Activated CD4-positive, alpha-beta T cell treated with anti-CD3 and anti-CD28 coated beads, Interleukin-2, amount 50 U/mL, for 1 hour (primary cell): ENCODE results near the gene FAM163A.
"Not testable (repeated sequence)": the region's sequence is repeated elsewhere in the genome, so short reads cannot be mapped to it uniquely, and the experiment has no call there.

Source experiments
- DNase-seq: peaks from one replicate; pipeline ENCODE4 v3.0.0-alpha.2; 2020

FAM163A gene

DNA sequence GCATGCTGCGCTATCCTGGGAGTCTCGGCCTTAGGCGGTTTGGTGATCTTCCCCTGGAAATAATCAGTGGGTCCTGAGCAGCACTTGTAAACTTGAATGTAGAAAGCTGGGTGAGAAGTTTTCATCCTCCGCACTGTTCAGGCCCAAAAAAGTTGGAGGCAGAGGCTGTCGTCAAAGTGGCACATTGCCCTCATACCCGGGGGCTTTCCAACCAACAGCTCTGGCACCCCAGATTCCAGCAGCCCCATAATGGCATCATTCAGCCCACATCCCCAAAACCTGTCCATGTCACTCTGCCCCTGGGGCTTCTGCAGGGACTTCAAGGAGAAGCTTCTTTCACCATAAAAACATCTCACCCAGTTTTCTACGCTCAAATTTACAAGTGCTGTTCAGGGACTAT, 75.2 kb downstream of the FAM163A start:
- no peak for DNase-seq

DNA sequence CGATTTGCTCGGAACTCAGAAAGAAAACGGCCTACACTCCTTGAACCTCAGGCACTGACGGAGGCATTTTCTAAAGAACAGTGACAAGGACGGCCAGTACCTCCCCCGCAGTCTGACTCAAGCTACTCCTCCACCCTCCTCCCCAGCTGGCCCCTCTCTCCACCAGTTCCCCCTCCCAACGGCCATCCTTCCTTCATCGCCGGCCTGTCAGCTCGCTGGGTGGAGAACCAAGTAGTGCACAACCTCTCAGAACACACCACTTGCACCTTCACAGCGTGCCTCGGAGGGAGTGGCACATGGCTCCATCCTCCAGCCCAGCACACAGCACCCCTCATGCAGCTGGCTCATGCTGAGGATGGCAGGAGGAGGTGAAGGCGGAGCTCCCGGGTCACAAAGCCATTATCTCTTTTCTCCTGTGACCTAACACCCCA, 75.7 kb downstream of the FAM163A start:
- no peak for DNase-seq

DNA sequence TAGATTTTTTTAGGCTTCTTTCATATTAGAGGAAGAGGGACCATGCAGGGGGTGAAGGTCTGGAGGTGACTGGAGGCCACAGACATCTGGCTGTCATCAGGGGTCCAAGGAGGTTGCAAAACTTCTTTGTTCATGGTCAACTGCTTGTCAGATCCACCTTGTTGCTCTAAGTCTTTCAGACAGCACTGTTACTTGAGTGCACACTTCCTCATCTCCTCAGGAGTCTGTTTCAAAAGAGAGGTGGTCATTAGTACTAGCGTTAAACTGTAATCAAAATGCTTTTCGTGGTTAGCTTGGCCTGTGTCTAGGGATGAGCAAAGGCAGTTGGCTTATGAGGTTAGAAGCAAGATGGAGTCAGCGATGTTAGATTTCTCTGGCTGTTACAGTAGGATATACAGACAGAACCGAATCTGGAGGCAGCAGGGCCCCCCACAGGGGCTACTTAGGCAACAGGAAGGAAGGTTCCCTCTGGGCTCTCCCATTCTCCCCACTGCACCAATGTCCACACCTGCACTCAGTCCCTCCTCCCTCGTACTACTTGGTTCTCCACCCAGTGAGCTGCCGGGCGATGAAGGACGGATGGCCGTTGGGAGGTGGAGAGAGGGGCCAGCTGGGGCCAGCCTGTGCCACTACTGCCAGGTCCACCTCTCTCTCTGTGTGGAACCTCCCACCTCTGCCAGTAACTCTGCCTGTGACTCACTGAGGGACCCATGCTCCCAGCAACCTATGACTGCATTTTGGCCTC, 77.3 kb downstream of the FAM163A start:
- no peak for DNase-seq

DNA sequence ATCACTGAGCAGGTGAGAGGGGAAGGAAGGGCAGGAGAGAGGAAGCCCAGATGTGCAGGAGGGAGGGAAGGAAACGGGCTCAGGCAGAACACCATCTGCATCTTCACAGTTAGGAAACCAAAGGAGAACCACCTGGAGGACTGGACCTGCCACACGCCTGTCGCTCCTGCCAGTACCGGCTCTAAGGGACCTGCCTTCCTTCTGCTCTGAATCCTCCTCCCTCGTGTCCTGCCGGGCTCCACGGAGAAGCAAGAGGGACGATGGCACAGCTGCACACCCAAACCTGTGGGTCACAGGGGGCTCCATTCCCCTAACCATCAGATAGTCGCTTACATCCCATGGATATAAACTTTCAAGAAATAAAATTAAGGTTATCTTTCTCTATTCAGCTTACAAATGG, 78.4 kb downstream of the FAM163A start:
- DNase-seq, result no peak

DNA sequence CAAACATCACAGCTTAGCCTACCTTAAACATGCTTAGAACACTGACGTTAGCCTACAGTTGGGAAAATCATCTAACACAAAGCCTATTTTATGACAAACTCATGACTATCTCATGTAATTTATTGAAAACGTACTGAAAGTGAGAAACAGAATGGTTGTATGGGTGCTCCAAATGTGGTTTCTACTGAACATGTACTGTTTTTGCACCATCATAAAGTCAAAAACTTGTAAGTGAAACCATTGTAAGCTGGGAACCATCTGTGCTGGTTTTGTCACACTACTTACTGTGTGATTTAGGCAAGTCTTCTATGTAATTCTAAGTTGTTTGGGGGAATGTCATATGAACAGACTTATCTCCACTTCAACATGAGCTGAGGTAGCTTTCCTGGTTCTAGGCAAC, 79.0 kb downstream of the FAM163A start:
- no peak for DNase-seq

DNA sequence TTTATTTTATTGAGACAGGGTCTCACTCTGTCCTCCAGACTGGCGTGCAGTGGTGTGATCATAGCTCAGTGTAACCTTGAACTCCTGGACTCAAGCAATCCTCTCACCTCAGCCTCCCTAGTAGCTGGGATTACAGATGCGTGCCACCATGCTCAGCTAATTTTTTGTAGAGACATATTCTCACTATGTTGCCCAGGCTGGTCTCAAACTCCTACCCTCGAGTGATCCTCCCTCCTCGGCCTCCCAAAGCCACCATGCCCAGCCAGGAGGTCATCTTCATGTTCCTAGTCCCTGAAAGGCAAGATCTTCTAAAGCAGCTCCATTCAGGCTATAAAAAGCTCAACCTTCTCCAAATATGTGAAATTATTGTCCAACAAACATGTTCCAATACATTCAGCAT, 80.6 kb downstream of the FAM163A start:
- DNase-seq, result no peak

DNA sequence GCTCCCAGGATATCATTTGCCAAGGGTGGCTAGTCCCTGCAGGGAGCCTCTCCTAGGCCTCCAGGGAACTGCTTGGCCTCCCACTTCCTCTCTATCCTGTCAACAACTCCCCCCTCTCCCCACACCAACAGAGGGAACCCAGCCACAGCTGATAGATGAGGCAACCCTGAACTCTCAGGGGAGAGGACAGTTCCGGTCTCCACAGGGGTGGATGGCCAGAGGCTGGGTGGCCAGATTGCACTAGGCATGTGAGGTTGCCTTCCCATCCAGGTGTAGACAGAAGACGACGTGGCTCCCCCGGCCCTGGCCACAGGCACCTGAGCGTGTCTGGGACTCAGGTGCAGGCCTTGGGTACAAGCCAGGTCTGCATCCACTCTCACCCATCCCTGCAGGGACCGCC, 81.2 kb downstream of the FAM163A start:
- DNase-seq, result no peak

DNA sequence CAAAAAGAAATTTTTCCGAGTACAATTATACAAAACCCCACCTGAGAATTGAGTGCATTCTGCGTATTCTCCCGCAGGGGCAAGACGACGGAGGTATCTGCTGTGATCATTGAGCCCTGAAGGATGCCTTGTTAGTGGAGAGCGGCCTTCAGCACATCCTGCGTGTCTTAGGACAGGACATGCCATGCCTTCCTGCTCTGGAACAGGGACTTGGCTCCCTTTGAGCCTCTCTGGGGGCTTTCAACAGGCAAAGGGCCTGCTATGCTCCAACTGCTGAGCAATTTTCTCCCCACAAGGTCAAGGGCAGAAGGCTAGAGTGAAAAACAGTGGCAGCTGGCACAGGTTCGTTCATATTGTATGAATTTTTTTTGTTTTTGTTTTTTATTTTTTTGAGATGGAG, 82.1 kb downstream of the FAM163A start:
- no peak for DNase-seq

DNA sequence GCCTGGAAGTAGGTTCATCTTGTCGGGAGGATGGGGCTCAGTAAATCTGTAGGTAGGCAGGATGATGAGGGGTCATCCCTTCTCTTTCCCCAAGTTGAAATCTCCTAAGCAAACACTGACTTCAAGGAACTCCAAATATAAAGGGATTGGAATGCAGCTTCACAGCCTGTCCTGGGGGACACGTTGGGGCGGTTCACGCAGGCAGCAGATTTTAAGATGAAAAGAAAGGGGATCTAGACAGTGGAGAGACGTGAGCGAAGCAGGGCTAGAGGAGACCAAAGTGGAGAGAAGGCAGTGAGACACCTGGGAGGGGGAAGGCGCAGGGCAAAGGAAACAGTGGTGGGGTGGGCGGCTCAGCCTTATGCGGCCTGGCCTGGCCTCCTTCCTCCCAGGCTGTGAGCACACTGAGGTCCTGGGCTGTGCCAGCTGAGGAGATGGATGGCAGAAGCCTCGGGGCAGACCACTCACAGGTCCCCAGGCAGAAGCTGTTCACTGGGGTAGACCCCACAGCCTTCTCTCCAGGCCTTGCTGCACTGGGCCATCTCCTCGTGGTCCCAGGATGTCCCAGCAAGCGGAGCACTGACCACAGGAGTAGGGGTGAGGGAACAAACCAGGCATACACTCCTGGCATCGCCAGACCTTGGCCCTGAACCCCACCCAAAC, 82.8 kb downstream of the FAM163A start:
- DNase-seq, result no peak

DNA sequence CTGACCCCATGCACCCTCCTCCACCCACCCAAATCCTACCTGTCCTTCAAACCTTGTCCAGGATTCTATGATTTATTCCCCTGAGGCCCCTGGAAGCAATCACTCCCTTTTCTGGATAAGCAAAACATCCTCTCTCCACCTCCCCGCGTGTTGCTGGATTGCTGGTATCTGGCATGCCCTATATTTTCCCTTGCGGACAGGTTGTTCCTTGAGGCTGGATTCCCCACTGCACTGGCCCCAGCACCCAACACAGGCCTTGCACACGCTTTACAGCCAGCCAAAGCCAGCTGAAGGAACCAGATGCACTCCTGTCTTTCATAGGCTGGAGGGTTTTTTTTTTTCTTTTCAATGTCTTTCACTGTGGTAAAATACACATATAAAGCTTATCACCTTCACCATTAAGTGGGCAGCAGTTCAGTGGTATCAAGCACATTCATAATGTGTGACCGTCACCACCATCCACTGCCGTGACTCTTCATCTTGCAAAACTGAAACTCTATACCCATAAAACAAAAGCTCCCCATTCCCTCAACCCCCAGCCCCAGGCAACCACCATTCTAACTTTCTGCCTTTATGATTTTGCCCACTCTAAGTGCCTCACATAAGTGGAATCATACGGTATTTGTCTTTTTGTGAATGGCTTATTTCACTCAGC, 83.7 kb downstream of the FAM163A start:
- no peak for DNase-seq

DNA sequence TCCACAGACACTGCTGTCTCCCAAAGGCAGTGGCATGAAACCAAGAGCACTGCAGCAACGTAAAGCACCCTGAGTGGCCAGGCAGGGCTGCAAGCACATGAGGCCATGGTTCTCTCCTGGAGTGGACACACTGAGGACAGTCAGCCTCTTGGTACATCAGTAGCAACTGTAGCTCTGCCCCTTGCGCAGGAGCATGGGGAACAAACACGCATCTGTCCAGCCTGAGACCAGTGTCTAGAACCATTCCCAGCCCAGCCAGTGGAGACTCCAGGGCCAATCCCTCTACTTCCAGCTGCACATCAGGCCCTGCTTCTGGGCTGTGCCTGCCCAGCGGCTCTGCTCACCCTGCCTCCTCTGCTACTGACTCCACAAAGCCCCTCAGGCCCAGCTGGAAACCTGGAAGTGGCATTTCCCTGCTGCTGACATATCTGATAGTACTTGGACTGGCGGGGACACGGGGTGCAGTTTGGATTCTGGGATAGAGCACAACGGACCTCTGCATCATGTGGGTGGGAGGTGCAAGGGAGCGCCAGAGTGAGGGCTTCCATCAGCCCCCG, 85.5 kb downstream of the FAM163A start:
- DNase-seq, result no peak

DNA sequence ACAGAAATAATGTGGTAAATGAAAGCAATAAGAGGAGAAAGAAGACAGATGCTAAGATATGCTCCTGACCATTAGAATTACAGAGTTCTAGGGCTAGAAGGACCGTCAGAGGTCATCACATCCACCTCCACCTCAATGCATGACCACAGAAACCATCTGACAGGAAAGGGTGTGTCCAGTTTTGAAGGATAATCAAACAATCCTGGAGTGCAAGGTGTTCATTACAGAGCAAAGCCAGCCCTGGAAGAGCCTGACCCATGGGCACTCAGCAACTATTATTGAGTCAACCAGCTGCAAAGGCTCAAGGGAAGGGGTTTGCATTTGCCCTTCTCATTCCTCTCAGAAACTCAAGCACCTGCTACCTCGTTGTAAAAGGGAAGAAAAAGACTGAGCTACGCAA, 88.1 kb downstream of the FAM163A start:
- DNase-seq, result no peak

DNA sequence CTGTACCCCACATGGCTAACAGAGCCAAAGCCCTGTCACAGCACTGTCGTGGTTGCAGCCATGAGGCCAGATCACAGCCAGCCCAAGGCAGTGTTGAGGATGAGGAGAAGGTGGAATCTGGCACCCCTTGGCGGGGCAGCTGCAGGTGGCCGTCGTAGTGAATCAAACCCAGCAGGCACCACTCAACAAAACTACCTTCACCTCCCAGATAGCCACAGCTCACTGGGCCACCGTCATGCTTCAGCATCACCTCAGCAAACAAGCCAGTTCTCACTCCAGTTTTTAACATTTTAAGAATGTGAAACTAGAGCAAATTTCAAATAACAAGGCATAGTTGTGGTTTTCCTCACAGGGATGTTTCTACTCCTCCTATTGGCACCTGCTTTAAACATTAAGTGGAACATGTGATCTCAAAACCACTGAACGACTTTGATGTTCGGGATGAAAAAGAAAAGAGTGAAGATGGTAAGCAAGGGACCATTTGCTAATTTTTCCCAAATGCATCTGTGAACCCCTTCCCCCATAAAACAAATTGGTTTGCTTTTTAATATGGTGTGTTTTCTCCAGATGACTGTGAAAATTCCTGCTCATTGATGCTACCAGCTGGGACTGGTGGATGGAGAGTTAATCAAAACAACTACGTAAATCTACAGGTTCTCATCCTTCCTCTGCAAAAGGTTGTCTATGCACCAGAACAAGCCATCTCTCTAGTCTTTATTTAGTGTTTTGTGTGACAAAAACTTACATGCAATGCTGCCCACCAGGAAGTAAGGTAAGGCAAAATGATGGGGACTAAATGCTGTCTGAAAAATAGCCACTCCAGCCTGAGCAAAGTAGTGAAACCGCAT, 89.0 kb downstream of the FAM163A start:
- DNase-seq, result no peak

DNA sequence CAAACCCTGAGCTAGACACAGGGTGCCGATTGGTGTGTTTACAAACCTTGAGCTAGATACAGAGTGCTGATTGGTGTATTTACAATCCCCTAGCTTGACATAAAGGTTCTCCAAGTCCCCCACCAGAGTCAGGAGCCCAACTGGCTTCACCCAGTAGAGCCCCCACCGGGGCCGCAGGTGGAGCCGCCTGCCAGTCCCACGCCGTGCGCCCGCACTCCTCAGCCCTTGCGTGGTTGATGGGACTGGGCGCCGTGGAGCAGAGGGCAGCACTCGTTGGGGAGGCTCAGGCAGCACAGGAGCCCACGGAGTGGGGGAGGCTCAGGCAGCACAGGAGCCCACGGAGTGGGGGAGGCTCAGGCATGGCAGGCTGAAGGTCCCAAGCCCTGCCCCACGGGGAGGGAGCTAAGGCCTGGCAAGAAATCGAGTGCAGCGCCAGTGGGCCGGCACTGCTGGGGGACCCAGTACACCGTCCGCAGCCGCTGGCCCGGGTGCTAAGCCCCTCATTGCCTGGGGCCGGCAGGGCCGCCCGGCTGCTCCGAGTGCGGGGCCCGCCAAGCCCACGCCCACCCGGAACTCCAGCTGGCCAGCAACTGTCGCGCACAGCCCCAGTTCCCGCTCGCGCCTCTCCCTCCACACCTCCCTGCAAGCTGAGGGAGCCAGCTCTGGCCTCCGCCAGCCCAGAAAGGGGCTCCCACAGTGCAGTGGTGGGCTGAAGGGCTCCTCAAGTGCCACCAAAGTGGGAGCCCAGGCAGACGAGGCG, 93.8 kb downstream of the FAM163A start:
- DNase-seq, result not testable (repeated sequence)

DNA sequence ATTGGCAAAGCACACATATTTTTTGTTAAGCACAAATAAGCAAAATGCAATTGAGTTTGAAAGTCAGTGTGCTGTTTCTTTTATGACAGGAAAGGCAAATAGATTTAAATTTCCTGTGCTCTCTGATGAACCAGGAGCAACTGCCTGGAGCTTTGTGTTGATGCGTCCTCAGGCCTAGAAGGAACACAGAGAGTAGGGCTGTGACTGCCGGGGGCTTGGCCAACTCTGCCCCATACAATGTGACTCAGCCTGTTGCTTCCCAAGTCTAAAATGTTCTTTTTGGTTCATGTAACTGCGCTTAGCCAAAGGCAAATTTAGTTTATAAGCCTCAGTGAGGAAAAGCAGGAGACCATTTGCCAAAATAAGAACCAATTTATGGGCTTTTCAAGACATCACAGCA, 97.0 kb downstream of the FAM163A start:
- DNase-seq, result no peak

DNA sequence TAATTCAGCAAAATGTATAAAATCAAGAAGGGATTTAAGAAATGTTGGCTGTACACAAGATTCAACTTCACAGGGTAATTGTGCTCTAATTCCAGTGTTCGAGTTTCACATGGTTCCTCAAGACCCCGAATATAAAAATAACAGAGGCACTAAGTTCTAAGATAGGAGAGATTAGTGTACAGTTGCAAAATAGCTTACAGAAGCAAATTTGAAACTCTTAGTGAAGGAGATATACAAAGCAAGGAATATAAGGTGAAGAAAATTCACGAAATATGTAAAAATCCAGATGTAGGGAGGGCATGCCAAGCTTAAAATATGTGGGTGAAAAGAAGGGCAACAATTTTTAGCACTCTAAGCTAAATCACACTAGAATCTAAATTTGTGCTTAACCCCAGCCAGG, 105.1 kb downstream of the FAM163A start:
- no peak for DNase-seq

DNA sequence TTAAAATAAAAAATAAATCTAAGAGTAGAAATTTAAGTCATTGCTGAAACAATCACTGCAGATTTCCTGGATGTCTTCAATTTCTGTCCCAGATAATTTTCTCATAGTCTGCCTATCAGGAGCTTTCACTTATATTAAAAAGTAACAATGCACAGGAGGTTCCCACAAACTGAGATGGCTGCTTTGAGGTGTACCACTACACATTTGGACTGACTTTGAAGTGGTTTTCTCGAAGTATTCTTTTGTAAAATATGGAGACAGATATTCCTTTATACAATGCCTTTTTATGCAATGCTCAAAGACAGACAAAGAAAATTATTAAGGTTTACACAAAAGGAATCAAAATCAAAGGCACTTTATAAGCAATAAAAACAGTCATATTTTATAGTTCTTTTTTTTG, 110.0 kb downstream of the FAM163A start:
- no peak for DNase-seq

DNA sequence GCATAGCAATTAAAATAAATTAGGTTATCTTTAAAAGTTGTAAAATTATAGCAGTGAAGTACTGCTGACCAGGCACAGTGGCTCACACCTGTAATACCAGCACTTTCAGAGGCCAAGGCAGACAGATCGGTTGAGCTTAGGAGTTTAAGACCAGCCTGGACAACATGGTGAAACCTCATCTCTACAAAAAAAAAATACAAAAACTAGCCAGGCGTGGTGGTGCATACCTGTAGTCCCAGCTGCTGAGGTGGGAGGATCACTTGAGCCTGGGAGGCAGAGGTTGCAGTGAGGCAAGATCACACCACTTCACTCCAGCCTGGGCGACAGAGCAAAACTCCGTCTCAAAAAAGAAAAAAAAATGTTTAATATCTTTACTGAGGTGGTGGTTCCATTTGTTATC, 112.7 kb downstream of the FAM163A start:
- DNase-seq, result not testable (repeated sequence)

DNA sequence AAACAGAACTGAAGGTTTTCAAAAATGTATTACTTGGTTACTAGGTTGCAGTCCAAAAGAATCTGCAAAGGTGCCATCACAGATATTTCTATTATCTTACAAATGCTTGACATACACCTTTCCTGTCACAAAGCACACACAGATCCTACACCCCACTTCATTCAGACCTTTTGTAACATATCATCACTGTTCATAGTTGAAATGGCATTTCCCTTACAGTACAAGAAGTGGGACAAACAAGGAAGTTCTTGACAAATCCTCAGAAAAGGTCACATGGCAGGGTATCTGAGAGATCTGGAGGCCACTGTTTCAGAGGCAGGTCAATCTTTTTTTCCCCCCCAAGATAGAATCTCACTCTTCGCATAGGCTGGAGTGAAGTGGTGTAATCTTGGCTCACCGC, 113.2 kb downstream of the FAM163A start:
- no peak for DNase-seq

DNA sequence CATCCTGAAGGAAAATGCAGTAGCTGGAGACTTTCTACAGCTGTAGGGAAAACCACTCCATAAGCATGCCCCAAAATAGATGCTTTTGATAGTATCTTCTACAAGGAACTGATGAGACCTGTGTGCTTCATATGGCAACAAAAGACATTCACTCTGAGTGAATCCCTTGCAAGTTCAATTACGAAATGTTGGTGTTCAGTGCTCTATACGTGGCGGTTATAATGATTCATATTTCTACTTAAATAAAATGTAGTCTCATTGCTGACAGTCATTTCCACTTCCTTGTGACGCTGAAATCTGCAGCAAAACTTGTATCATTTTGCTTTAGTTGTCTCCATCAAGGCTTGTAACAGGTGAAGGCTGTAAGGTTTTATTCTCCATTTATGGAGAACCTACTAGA, 113.9 kb downstream of the FAM163A start:
- no peak for DNase-seq

DNA sequence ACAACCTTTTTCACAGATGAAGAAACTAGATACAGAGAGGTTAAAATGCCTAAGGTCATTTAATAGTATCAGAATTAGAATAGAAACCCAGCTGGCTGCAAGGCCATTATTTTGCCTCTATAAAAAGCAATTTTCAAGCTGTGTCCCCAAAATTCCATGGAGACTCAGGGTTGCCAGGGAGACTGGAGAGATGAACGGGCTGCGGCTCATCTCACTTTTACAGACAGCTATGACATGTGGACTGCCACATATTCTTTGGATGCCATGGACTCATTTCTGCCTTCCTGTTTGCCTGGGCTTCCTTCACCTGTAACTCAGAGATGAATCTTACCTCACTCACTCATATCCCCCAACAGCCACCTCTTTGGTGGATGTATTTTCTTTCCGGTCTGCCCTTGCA, 117.6 kb downstream of the FAM163A start:
- no peak for DNase-seq

DNA sequence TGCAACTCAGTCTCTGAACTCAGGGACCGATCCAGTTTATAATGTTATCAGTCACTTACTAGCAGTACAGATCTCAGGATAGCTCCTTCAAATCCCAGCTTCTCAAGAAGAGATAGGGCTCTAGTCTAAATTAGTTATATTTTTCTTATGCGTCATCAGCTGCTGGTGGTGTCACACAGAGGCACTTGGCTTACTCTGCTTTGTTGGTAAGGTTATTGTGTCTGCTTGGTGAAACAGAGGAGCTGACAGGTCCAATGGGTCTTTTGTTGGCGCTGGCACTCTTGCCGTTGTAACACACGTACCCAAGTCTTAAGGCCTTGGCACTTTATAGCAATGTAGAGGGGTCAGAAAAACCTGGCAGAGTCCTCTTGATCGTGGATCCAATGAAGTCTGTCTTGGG, 122.3 kb downstream of the FAM163A start:
- no peak for DNase-seq
